Measurements from ENCODE around the gene RAD50.

The RAD50 gene

DNA sequence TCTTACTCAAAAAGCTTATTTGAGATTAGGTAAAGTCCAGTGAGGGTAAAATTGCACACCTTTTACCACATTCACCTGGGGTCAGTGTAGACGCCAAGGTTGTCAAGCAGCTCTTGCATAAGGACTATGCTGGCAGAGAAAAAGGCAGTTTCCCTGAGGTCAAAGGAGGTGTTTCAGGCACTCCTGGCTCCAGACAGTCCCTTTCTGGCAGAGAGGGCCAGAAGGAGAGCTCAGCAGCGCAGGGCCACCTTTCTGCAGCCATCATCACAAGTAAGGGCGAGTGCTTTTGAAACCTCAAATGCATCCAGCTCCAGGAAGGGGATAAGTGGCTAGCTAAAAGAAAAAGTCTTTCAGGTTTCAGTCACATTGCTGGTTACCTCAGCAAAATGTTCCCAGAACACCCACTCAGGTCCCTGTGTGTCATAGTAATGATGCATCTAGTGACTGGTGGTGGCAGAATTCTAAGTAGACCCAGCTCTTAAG, 84.5 kb downstream of the RAD50 start:
- peaks cover 21% of the 10 kb centered on the region for H3K36me3 ChIP-seq (replicated peaks)
- in situ Hi-C loops (cut with HindIII; ENCODE audit: low pct_ligation_motif_present, low sequenced_read_pairs): no loop called here
- H3K4me3 ChIP-seq (ENCODE audit: low read depth, low read length): no peak overlapping the region
- no peak for TF ChIP-seq CTCF (IDR thresholded peaks at IDR 0.05; ENCODE audit: low read depth, low read length, missing control alignments)
- no peak for DNase-seq
- no peak overlapping the region for H3K27ac ChIP-seq
- H3K27me3 ChIP-seq (replicated peaks): no peaks in the 10 kb centered on the region

- Histone ChIP-seq H3K27ac (no peak overlapping the region), H3K4me3 (ENCODE audit: low read depth, low read length) (no peak overlapping the region), H3K27me3 (replicated peaks) (no peaks in the 10 kb centered on the region), H3K36me3 (replicated peaks) (peaks cover 21% of the 10 kb centered on the region)
- no peak for DNase-seq
- TF ChIP-seq CTCF (IDR thresholded peaks at IDR 0.05; ENCODE audit: low read depth, low read length, missing control alignments): no peak
- in situ Hi-C loops (cut with HindIII; ENCODE audit: low pct_ligation_motif_present, low sequenced_read_pairs): no loop called here
Measured at GRCh38 chr5:132641841-132642240, 85.1 kb downstream of the RAD50 start.

GRCh38 chr5:132644177-132644576, 87.4 kb downstream of the RAD50 start:
- TF ChIP-seq CTCF (IDR thresholded peaks at IDR 0.05; ENCODE audit: low read depth, low read length, missing control alignments): no peak
- H3K27me3 ChIP-seq (replicated peaks): no peaks in the 10 kb centered on the region
- DNase-seq: no peak
- H3K36me3 ChIP-seq (replicated peaks): peaks cover 12% of the 10 kb centered on the region
- no peak overlapping the region for H3K27ac ChIP-seq
- H3K4me3 ChIP-seq (ENCODE audit: low read depth, low read length): no peak overlapping the region
- in situ Hi-C loops (cut with HindIII; ENCODE audit: low pct_ligation_motif_present, low sequenced_read_pairs): no loop called here

DNA sequence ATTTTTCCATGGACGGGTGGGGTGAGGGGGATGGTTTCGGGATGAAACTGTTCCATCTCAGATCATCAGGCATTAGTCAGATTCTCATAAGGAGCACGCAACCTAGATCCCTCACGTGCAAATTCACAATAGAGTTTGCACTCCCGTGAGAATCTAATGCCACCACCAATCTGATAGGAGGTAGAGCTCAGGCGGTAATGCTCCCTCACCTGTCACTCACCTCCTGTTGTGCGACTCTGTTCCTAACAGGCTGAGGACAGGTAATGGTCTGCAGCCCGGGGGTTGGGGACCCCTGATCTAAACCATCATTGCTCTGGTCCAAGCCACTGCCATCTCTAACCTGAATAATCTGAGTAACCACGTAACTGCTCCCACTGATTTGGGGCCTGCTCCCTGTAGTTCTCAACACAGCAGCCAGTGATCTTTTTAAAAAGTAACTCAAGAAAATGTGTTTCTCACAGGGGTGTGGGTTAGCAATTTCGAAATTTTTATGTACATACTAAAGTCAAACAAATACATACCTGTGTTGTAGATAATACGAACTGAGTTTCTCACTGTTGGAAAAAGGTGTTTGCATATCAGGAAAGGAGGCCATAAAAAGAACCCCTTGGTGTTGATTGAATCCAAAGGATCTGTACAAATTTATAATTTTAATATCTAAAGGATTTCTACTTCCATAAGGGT, 89.9 kb downstream of the RAD50 start:
- DNase-seq: no peak
- Histone ChIP-seq H3K27me3 (replicated peaks) (no peaks in the 10 kb centered on the region), H3K36me3 (replicated peaks) (peaks cover 4% of the 10 kb centered on the region), H3K27ac (no peak overlapping the region), H3K4me3 (ENCODE audit: low read depth, low read length) (no peak overlapping the region)
- in situ Hi-C loops (cut with HindIII; ENCODE audit: low pct_ligation_motif_present, low sequenced_read_pairs): no loop called here
- TF ChIP-seq CTCF (IDR thresholded peaks at IDR 0.05; ENCODE audit: low read depth, low read length, missing control alignments): no peak

GRCh38 chr5:132647473-132647872, 90.7 kb downstream of the RAD50 start:
- DNase-seq: no peak
- Histone ChIP-seq H3K4me3 (ENCODE audit: low read depth, low read length) (no peak overlapping the region), H3K27ac (no peak overlapping the region), H3K36me3 (replicated peaks) (peaks cover 4% of the 10 kb centered on the region), H3K27me3 (replicated peaks) (no peaks in the 10 kb centered on the region)
- no peak for TF ChIP-seq CTCF (IDR thresholded peaks at IDR 0.05; ENCODE audit: low read depth, low read length, missing control alignments)
- in situ Hi-C loops (cut with HindIII; ENCODE audit: low pct_ligation_motif_present, low sequenced_read_pairs): no loop called here

GRCh38 chr5:132648355-132648754, 91.6 kb downstream of the RAD50 start:
- no peaks in the 10 kb centered on the region for H3K36me3 ChIP-seq (replicated peaks)
- H3K27me3 ChIP-seq (replicated peaks): no peaks in the 10 kb centered on the region
- in situ Hi-C loops (cut with HindIII; ENCODE audit: low pct_ligation_motif_present, low sequenced_read_pairs): no loop called here
- TF ChIP-seq CTCF (IDR thresholded peaks at IDR 0.05; ENCODE audit: low read depth, low read length, missing control alignments): no peak
- H3K4me3 ChIP-seq (ENCODE audit: low read depth, low read length): no peak overlapping the region
- DNase-seq: no peak
- no peak overlapping the region for H3K27ac ChIP-seq
